GM06990 (cell line): ENCODE measurements around the gene ZFYVE28.

Source experiments
- DNase-seq: peaks from one replicate; pipeline ENCODE4 v3.0.0-alpha.2; 2011; ENCODE audit not compliant: insufficient read length; ENCODE audit errors: extremely low read depth
- H3K27me3 ChIP-seq: replicated peaks from 2 replicates; pipeline ENCODE4 v1.6.0; 2011; ENCODE audit warnings: low read length; ENCODE audit not compliant: control insufficient read depth, insufficient read depth
- H3K36me3 ChIP-seq: 2 replicates; pipeline ENCODE4 v1.5.1; 2011; ENCODE audit warnings: low read length; ENCODE audit not compliant: control insufficient read depth, insufficient read depth
- H3K4me3 ChIP-seq: replicated peaks from 2 replicates; pipeline ENCODE4 v1.5.1; 2011; ENCODE audit warnings: low read depth, mild to moderate bottlenecking, control low read depth, low read length
- CTCF ChIP-seq: IDR thresholded peaks from 2 replicates; pipeline ENCODE4 v1.5.1; 2011; ENCODE audit warnings: low read length, control low read depth, mild to moderate bottlenecking, inconsistent platforms; ENCODE audit not compliant: insufficient read depth, poor library complexity, severe bottlenecking

Gene ZFYVE28

GRCh38 chr4:2437475-2438215 lies 19.2 kb upstream of the ZFYVE28 start:
- Histone ChIP-seq H3K36me3 (no peaks in the 10 kb centered on the region), H3K4me3 (no peak overlapping the region), H3K27me3 (no peaks in the 10 kb centered on the region)
- no peak for DNase-seq
- TF ChIP-seq CTCF, result no peak

GRCh38 chr4:2436761-2437474 lies 18.5 kb upstream of the ZFYVE28 start:
- TF ChIP-seq CTCF, result no peak
- Histone ChIP-seq H3K4me3 (no peak overlapping the region), H3K27me3 (no peaks in the 10 kb centered on the region), H3K36me3 (no peaks in the 10 kb centered on the region)
- no peak for DNase-seq

GRCh38 chr4:2436301-2436700 lies 17.9 kb upstream of the ZFYVE28 start:
- Histone ChIP-seq H3K4me3 (no peak overlapping the region), H3K36me3 (no peaks in the 10 kb centered on the region), H3K27me3 (no peaks in the 10 kb centered on the region)
- no peak for DNase-seq
- TF ChIP-seq CTCF, result no peak

- no peak for DNase-seq
- H3K27me3 ChIP-seq, result no peaks in the 10 kb centered on the region
- TF ChIP-seq CTCF, result no peak
- no peak overlapping the region for H3K4me3 ChIP-seq
- no peaks in the 10 kb centered on the region for H3K36me3 ChIP-seq
Measured at GRCh38 chr4:2434420-2434819, 16.0 kb upstream of the ZFYVE28 start.

GRCh38 chr4:2433609-2434350 lies 15.3 kb upstream of the ZFYVE28 start:
- H3K27me3 ChIP-seq, result no peaks in the 10 kb centered on the region
- DNase-seq, result no peak
- H3K36me3 ChIP-seq, result no peaks in the 10 kb centered on the region
- TF ChIP-seq CTCF, result no peak
- H3K4me3 ChIP-seq, result no peak overlapping the region
